Testis (tissue), 2 donors: ENCODE measurements around the gene FXYD3.

ENCODE experiments used
- CTCF ChIP-seq, 3 experiments: fragments of 450-650 bp in 2 of 3; fragments of 200-600 bp in 1 of 3; sonication (generic) in 1 of 3; IDR thresholded peaks; one replicate each; pipeline ENCODE4 v1.5.1; 2016 to 2019; ENCODE audit warnings: antibody characterized with exemption in 3 of 3, mild to moderate bottlenecking in 2 of 3, moderate library complexity in 1 of 3
- POLR2A ChIP-seq: fragments of 450-650 bp; IDR thresholded peaks from one replicate; pipeline ENCODE4 v1.6.1; 2017; ENCODE audit warnings: antibody characterized with exemption, mild to moderate bottlenecking, moderate library complexity

DNA sequence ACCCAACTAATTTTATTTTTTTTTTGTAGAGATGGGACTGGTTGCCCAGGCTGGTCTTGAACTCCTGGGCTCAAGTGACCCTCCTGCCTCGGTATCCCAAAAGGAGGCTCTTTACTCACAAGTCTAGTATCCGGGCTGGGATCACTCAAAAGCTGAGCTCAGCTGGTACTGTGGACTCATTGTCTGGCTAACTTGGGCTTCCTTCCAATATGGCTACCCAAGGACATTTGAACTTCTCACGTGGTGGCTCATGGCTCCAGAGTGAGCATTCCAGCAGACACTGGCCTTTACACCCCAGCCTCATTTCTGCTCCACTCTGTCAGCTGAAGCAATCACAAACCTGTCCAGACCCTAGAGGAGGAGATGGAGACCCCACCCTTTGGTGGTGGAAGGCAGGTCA, 45.2 kb upstream of the FXYD3 start:
- TF ChIP-seq CTCF (IDR thresholded peaks at IDR 0.05) (no peak), POLR2A (no peak)
